Chondrocyte (in vitro differentiated cells): ENCODE measurements around the gene LMO7. TPM values are rescaled to one million over a fixed set of nuclear protein-coding genes. Genes with fewer than 3 reads are reported as not detected.

Source experiments
- DNase-seq: peaks from one replicate; pipeline ENCODE4 v3.0.0; 2021; ENCODE audit warnings: mixed read lengths, low spot score
- H3K27ac Mint-ChIP-seq: one replicate; pipeline ENCODE4 v1.8.0; 2021; ENCODE audit warnings: mild to moderate bottlenecking, moderate library complexity, mixed read lengths; ENCODE audit not compliant: unreplicated experiment
- H3K27me3 Mint-ChIP-seq: 2 replicates; pipeline ENCODE4 v1.8.0; 2021; ENCODE audit warnings: low read depth, mixed read lengths
- H3K36me3 Mint-ChIP-seq: 2 replicates; pipeline ENCODE4 v1.8.0; 2021; ENCODE audit warnings: low read depth, mixed read lengths
- H3K4me1 Mint-ChIP-seq: 2 replicates; pipeline ENCODE4 v1.8.0; 2021; ENCODE audit warnings: low read depth, mild to moderate bottlenecking, mixed read lengths
- H3K4me3 Mint-ChIP-seq: one replicate; pipeline ENCODE4 v1.8.0; 2021; ENCODE audit warnings: mild to moderate bottlenecking, moderate library complexity, mixed read lengths; ENCODE audit not compliant: unreplicated experiment
- H3K9me3 Mint-ChIP-seq: 2 replicates; pipeline ENCODE4 v1.8.0; 2021; ENCODE audit warnings: low read depth, mixed read lengths
- CTCF ChIP-seq: fragments of 200-600 bp; sonication (generic); IDR thresholded peaks from 2 replicates; pipeline ENCODE4 v1.5.0; 2021; ENCODE audit warnings: antibody characterized with exemption, mild to moderate bottlenecking, moderate library complexity
- total RNA-seq: library from RNA; stranded (reverse); gene quantifications from 3 replicates; pipeline ENCODE4 v1.2.1, GENCODE V29; 2021

Gene LMO7
- total RNA-seq, 1 donor from 2014 or later, result 199 TPM

GRCh38 chr13:75705395-75705794 lies 69.3 kb downstream of the LMO7 start:
- no peaks in the 10 kb centered on the region for H3K9me3 Mint-ChIP-seq
- DNase-seq, result no peak
- peaks cover 63% of the 10 kb centered on the region for H3K4me1 Mint-ChIP-seq
- no peak overlapping the region for H3K4me3 Mint-ChIP-seq
- H3K27ac Mint-ChIP-seq, result peak overlapping the region; percentile 86
- no peak for TF ChIP-seq CTCF
- H3K36me3 Mint-ChIP-seq, result no peaks in the 10 kb centered on the region
- H3K27me3 Mint-ChIP-seq, result no peaks in the 10 kb centered on the region

DNA sequence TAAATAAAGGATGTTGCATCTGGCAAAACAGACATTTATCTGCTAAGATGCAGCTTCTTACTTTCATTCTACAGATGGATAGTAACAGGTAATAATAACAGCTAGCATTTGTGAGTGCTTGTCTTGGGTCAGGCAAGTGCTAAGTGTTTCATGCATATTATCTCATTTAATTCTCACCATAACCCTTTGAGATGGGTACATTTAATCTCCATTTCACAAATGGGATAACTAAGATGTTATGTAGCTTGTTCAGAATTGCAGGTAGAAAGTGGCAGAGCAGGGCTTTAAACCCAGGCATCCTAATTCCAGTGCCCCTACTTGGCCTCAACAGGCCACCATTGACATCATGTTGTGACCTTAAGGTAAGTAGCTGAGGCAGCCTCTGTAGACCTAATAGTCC lies 69.8 kb downstream of the LMO7 start:
- Mint-ChIP-seq H3K27me3 (no peaks in the 10 kb centered on the region), H3K27ac (peak overlapping the region; percentile 17), H3K4me1 (peaks cover 57% of the 10 kb centered on the region), H3K36me3 (no peaks in the 10 kb centered on the region), H3K9me3 (no peaks in the 10 kb centered on the region), H3K4me3 (no peak overlapping the region)
- no peak for TF ChIP-seq CTCF
- no peak for DNase-seq

GRCh38 chr13:75713852-75714251 lies 77.7 kb downstream of the LMO7 start:
- Mint-ChIP-seq H3K27ac (no peak overlapping the region), H3K4me3 (no peak overlapping the region), H3K9me3 (no peaks in the 10 kb centered on the region), H3K27me3 (no peaks in the 10 kb centered on the region), H3K36me3 (peaks cover 6% of the 10 kb centered on the region), H3K4me1 (peaks cover 35% of the 10 kb centered on the region)
- no peak for TF ChIP-seq CTCF
- DNase-seq, result no peak

GRCh38 chr13:75715601-75716523 lies 79.7 kb downstream of the LMO7 start:
- H3K4me3 Mint-ChIP-seq, result no peak overlapping the region
- H3K27me3 Mint-ChIP-seq, result no peaks in the 10 kb centered on the region
- peaks cover 10% of the 10 kb centered on the region for H3K36me3 Mint-ChIP-seq
- no peak for DNase-seq
- TF ChIP-seq CTCF, result no peak
- H3K27ac Mint-ChIP-seq, result peak overlapping the region; percentile 97
- H3K4me1 Mint-ChIP-seq, result peaks cover 47% of the 10 kb centered on the region
- H3K9me3 Mint-ChIP-seq, result no peaks in the 10 kb centered on the region

DNA sequence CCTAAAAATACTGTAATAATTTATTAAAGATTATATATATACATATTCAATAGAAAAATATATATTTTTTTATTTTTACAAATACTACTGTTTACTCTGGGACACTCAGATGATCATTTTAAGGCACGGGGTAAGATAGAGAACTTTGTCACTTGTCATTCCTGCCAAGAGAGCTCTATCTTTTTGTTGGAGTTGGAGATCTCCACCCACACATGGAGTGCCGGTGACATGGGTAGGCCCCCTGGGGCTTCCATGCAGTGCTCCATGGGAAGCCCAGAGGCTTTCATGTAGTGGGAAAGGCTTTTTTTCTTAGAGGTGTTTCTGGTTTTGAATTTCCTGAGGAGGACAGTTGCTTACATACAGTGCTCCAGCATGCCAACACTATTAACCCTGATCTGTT lies 81.4 kb downstream of the LMO7 start:
- peak overlapping the region; percentile 97 for H3K27ac Mint-ChIP-seq
- peaks cover 44% of the 10 kb centered on the region for H3K4me1 Mint-ChIP-seq
- H3K36me3 Mint-ChIP-seq, result peaks cover 16% of the 10 kb centered on the region
- no peaks in the 10 kb centered on the region for H3K9me3 Mint-ChIP-seq
- TF ChIP-seq CTCF, result no peak
- H3K27me3 Mint-ChIP-seq, result no peaks in the 10 kb centered on the region
- H3K4me3 Mint-ChIP-seq, result no peak overlapping the region
- DNase-seq, result no peak
